HG03469 (cell line): ENCODE data around the gene PRRG2.

Source experiments
- ATAC-seq: cut with Tn5 transposase; IDR thresholded peaks from one replicate; pipeline ENCODE4 v1.9.1; 2021; ENCODE audit warnings: mild to moderate bottlenecking, moderate library complexity, moderate number of reproducible peaks; ENCODE audit not compliant: unreplicated experiment

Gene PRRG2

DNA sequence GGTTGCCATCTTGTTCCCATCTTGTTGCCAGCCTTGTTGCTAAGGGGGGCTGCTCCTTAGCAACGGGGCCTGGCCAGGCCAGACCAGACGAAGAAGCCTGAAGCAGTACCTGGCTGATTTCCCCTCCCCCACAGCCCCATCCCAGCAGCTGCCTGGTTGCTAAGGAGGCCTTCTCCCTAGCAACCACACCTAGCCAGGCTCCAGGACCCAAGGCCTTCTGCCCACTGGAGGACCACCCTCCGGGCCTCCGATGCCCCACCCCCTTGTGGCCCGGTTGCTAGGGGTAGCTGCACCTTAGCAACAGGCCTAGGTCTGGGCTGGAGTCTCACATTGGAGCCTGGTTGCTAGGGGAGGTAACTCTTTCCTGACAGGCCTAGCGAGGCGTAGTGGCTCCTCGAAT is 3.9 kb downstream of the PRRG2 start:
- ATAC-seq, result no peak

DNA sequence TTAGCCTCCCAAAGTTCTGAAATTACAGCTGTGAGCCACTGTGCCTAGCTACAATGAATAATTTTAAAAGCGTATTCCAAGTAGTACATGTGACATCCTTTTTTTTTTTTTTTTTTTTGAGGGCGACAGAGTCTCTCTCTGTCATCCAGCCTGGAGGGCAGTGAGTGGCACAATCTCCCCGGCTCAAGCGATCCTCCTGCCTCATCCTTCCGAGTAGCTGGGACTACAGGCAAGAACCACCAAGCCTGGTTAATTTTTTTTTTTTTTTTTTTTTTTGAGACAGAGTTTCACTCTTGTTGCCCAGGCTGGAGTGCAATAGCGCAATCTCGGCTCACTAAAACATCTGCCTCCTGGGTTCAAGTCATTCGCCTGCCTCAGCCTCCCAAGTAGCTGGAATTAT is 6.1 kb downstream of the PRRG2 start:
- ATAC-seq, result no peak

DNA sequence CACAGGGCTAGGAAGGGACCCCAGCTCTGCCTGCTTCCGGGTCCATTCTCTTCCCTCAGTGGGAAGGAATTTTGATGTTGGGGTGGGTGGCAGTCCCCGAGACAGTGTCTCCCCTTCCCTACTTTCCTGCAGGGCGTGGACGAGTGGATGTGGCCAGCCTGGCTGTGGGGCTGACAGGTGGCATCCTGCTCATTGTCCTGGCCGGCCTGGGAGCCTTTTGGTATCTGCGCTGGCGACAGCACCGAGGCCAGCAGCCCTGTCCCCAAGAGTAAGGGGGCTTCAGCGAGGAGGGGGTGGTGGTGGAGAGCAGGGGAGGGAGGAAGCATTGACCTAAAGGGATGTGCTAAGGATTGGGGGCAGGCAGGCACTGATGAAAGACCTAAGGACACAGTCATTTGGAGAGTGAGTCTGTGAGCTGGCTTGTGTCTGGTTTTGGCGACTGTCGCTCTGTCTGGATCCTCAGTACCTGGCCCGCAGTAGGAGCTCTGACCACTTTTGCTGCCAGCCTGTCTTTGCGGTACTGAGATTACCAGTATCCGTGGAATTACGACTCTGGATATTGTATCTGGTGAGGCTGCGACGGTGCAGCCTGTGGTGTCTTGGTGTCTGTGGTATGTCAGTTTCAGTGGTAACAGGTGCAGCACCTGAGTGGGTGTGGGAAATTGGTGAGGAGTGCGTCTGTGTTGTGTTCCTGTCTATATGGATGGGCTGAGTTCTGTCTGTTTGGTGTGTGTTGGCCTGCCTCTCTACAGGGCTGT is 7.4 kb downstream of the PRRG2 start:
- ATAC-seq, result no peak

DNA sequence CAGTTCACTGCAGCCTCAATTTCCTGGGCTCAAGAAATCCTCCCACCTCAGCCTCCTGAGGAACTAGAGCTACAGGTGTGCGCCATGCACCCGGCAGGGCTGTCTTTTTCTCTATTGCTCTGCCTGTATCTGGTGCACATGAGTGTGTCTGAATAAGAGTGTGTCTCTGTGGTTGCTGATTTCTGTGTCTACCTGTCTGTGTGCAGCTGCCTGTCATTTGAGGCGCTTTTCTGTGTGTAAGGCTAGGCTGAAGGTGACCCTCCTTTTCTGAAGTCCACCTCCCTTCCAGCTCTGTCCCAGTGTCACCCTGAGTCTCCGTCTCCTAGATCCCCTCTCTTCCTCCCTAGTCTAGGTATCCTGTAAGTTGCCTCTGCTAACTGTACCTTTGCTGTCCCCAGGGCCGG is 8.4 kb downstream of the PRRG2 start:
- no peak for ATAC-seq

DNA sequence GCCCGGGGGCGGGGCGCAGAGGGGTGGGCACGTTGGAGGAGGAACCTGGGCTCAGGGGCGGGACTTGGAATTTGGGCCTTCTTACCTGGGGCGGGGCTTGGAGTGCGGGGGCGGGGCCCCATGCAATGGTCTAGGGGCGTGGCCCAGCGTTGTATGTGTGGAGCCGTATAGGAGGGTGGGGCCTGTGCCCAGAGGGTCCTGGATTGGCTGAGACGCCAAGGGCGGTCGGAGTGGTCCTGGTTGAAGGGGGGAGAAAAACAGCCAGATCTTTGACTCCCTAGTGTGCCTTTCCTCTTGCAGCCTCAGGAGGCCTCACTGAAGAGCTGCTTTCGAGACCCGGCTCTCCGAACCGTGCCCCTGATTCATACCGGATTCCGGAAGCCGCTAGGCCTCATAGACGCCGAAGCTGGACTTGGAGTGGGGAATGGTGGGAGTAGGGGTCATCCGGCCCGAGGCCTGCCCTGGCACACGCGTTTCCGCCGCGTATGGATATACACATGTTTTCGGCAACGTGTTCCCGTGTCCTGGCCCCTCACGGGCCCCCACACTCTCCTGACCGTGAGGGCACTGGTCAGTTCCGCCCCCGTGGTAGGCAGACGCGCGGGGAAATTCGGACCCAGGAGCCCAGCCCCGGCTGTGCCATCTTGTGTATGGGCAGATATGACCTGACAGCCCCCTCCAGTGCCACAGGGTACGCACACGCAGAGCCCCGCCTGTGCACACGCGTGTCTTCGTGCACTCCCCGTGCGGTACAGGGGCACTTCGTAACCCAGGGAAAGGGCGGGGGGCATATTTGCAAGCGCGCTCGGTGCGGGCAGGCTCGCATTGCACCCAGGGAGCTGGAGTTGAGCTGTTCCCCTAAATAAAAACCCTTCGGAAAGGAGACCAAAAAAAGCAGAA is 9.2 kb downstream of the PRRG2 start:
- peak; percentile 47 for ATAC-seq

DNA sequence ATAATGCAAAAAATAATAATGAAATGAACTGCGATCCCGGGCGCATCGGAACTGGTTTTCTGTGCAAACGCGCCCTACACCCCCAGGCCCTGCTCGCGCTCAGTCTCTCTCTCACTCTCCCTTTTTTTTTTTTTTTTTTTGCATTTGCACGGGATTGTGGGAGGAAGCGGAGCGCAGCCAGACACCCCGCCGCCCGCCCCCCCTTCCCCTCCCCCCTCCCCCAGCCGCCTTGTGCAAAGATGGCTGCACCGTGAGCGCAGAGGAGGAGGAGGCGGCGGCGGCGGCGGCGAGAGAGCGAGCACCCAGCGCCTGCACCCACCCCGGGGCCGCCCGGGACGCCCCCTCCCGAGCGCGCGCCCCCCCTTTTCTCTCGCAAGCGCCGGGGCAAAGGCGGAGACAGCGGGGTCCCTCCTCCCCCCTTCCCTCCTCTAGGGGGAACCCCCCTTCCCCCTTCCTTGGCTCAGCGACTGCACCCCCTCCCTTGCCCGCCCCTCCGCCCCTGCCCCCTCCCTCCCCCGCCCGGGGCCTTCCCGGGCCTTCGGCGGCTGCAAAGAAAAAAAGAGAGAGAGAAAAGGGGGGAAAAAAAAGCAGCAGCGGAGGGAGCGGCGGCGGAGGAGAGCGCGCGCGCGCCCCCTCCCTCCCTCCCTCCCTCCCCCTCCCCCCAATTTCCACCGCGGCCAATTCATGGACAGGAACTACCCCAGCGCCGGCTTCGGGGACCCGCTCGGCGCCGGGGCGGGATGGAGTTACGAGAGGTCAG is 10.0 kb downstream of the PRRG2 start, which contains the start of gene PRR12:
PRR12 (plus strand) TSS at position 212 of the 760 bp plus-strand sequence; CDS start at position 685, 473 bp downstream.
- no peak for ATAC-seq

DNA sequence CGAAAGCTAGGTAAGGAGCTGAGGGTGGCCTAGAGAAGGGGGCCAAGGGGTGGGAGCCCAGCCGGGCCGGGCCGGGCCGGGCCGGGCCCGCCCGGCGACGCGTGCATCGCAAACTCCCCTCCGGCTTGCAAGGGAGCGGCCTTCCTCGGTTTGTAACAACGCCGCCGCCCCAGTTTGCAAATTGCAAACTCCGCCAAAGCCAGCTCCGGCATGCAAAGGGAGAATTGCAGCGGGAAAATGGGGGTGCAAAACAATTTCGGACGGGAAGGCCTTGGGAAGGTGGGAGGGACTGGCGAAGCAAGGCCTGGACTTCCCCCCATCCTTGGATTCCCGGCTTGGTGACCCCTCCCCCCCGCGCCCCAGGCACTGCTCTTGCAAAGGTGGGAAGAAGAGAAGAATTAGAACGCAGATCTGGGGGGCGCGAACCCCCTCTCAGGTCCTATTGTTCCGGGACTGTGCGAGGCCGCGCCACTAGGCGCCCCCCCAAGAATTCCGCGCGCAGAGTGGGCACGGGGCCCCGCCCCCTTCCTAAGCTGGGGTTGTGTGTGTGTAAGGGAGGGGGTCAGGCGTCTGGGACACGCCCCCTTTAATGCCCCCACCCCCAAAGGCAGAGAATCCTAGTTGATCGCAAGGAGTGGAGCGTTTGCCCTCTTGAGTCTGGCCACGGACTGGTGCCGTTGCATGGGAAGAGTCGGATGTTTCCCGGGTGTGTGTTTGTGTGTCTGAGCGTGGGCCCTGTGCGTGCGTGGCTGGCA is 10.8 kb downstream of the PRRG2 start:
- ATAC-seq, result no peak

DNA sequence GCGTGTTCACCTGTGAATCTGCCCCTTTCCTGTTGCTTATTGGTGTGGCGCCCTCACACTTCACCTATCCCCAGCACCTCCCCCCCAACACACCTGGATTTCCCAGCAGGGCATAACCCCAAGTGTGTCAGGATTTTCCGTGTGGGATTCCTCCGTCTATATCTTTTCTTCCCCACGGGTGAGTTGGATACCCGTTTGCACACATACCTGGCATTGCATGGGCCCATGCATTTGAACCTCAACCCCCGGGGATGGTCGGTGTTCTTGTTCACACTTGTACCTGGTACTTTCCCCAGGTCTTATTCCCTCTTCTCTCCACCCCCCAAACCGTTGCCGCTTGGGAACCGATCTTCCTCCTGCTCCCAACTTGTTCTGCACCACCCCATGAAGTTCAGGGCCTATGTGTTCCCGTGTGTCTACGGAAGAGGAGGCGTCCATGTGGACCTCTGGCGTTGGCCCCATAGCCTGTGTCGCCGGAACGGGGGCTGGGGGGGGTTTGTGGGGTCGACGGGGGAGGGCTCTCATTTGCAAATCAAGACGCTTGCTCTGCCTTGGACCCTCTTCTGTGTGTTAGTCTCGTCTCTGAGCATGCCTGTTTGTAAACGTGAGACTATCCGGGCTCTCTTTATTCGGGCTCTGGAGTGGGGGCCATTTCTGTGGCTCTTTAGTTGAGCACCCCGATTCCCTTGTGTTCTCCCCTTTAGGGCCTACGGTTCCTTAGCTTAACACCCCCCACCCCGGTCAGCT is 11.5 kb downstream of the PRRG2 start:
- no peak for ATAC-seq

DNA sequence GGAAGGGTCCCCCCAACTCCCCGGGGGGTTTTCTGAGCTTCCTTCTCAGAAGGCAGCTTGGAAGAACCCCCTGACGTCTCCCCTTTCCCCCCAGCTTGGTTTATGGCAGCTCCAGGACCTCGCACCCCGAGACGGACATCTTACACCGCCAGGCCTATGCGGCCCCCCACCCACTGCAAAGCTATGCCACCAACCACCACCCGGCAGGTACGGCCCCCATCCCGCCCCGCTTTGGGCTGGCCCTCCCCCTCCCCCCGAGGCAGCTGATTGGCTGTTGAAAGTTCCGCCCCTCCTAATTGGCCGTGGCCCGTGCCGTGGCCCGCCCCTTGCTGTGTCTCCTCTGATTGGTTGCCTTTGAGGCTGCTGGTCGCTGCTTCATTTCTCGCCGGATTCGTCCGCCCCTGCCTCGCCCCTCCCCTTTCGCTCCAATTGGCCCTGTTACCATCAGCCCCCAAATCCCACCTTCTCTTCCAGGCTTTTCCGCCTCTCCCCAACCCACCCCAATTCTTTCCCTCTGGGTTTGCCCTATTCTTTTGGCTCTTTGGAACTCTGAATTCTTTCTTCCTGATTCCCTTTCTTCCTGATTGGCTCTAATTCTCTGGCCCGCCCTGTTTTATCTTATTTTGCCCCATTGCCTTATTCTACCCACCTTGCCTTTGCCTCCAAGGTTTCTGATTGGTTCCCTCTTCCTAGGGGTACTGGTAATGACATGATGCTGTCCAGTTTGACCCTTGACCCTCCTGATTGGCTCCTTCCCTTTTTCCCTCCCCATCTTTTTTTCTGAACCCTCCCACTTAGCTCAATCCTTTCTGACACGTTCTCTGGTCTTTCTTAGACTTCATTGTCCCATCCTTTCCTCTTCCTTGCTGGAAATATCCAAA is 12.4 kb downstream of the PRRG2 start:
- peak; percentile 42 for ATAC-seq

DNA sequence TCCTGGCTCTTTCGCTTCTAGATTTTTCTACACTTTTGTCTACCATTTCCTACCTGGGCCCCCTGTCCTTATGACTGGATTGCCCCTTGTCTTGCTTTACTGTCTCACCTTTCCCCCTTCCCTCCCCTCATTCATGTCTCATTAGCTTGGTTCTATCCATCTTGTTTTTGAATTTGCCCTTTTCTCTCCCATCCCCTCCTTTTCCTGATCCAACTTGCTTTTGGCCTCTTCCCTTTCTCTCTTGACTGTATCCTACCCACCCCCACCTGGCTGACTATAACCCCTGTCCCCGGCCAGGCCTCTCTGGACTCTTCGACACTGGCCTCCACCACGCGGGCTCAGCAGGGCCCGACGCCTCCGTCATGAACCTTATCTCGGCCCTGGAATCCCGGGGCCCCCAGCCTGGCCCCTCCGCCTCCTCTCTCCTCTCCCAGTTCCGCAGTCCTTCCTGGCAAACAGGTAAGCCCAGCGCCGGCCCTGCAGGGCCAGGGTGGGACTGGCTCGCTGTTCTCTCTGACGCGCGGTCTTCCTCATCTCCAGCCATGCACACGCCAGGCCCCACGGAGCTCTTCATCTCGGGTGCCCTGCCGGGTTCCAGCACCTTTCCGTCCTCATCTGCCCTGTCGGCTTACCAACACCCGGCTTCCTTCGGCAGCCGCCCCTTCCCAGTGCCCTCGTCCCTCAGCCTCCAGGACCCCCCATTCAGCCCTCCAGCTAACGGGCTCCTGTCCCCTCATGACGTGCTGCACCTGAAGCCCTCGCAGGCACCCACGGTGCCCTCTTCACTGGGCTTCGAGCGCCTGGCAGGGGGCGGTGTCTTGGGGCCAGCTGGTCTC is 13.3 kb downstream of the PRRG2 start:
- ATAC-seq, result no peak

DNA sequence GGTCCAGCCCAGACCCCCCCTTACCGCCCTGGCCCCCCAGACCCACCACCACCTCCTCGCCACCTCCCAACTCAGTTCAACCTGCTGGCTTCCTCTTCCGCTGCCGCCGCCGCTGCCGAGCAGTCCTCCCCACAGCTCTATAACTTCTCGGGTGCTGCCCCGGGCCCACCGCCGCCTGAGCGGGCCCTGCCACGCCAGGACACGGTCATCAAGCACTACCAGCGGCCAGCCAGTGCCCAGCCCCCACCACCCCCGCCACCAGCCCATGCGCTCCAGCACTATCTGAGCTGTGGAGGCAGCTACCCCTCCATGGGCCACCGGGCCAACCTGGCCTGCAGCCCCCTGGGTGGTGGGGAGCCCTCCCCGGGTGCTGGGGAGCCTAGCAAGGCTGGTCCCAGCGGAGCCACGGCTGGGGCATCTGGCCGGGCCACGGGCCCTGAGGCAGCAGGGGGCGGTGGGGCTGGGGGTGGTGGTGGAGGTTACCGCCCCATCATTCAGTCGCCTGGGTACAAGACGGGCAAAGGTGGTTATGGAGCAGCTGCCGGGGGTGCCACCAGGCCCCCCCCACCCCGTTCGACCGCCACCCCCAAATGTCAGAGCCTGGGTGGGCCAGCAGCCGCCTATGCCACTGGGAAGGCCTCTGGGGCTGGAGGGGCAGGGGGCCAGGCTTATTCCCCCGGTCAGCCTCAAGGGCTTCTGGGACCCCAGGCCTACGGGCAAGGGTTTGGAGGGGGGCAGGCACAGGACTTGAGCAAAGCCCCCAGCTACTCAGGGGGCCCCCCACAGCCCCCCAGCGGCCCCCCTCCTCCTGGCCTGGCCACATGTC is 14.1 kb downstream of the PRRG2 start:
- ATAC-seq, result no peak

DNA sequence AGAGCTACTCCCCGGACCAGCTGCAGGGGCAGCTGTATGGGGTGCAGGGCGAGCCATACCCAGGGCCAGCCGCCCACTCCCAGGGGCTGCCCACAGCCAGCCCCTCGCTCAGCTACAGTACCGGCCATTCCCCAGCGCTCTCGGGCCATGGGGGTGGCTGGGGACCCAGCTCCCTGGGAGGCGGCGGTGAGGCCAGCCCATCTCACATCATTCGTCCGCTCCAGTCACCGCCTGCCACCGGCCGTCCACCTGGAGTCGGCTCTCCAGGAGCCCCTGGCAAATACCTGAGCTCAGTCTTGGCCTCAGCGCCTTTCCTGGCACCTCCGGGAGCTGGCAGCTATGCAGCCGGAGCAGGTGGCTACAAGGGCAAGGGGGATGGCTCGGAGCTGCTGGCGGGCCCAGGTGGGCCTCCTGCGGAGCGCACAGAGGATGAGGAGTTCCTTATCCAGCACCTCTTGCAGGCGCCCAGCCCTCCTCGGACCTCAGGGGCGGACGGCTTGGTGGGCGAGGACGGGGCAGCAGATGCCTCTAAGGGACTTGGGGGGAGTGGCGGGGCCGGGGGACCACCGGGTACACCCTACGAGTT is 14.8 kb downstream of the PRRG2 start:
- ATAC-seq, result no peak

DNA sequence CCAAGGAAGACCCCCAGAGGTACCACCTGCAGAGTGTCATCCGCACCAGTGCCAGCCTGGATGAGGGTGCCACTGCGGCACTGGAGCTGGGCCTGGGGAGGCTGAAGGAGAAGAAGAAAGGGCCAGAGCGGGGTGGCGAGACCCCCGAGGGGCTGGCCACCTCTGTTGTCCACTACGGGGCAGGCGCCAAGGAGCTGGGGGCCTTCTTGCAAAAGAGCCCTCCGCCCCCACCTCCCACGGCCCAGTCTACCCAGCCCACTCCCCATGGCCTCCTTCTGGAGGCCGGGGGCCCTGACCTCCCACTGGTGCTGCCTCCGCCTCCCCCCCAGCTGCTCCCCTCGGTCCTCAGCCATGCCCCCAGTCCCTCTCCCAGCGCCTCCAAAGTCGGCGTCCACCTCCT is 15.3 kb downstream of the PRRG2 start:
- no peak for ATAC-seq

DNA sequence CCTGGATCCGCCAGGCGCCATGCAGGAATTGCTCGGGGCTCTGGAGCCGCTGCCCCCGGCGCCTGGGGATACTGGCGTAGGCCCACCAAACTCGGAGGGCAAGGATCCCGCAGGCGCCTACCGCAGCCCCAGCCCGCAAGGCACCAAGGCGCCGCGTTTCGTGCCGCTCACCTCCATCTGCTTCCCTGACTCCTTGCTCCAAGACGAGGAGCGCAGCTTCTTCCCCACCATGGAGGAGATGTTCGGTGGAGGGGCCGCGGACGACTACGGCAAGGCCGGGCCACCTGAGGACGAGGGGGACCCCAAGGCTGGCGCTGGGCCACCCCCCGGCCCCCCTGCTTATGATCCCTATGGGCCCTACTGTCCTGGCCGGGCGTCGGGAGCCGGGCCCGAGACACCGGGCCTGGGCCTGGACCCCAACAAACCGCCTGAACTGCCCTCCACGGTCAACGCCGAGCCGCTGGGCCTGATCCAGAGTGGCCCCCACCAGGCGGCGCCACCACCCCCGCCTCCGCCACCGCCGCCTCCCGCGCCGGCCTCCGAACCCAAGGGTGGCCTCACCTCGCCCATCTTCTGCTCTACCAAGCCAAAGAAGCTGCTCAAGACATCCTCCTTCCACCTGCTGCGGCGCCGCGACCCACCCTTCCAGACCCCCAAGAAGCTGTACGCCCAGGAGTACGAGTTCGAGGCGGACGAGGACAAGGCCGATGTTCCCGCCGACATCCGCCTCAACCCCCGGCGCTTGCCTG is 16.0 kb downstream of the PRRG2 start:
- no peak for ATAC-seq

DNA sequence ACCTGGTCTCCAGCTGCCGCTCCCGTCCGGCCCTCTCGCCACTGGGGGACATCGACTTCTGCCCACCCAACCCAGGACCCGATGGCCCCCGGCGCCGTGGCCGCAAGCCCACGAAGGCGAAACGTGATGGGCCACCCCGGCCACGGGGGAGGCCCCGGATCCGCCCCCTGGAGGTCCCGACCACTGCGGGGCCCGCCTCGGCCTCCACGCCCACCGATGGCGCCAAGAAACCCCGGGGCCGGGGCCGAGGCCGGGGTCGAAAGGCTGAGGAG is 16.5 kb downstream of the PRRG2 start:
- no peak for ATAC-seq
